Astrocyte of the hippocampus (primary cell): ENCODE data around the gene UNC5B.

Experiments used
- DNase-seq: peaks from one replicate; pipeline ENCODE4 v3.0.0; 2011; ENCODE audit warnings: low read depth, low spot score

Gene UNC5B

GRCh38 chr10:71343392-71343773 is 131.0 kb downstream of the UNC5B start:
- DNase-seq: no peak

DNA sequence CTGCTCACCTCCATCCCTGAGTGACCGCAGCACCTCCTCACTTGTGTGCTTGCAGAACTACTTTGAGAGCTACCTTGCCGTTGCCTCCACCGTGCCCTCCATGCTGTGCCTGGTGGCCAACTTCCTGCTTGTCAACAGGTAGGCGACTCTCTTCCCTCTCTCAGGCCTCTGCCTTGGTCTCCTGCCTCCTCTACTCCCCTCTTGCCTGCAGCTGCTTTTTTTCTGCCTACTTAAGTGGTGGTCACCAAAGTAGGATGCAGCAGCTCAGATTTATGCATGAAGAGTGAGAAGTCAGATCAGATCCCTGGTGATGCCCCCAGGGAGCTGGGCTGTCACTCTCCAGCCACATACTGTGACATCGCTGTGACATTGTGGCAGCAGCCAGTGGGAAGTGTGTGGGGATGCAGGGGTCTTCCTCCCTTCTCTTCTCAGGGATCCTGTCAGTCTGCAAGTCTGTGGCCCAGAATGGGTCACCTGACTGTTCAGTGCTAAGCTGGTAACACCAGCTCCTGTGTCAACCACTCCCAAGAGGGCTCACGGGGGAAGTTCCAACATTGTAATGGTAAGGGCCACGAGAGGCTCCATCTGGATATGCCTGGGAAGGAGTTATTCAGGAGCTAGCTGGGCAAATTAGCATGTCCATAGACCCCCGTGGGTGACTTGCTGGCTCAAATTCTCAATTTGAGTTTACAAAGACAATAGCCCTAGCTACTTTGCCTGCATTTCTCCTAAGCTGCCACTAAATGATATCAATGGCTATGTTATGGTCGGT is 132.0 kb downstream of the UNC5B start:
- no peak for DNase-seq

- no peak for DNase-seq
Observed at GRCh38 chr10:71344993-71345480, 132.7 kb downstream of the UNC5B start.

- DNase-seq: no peak
Observed at GRCh38 chr10:71345694-71346093, 133.3 kb downstream of the UNC5B start.

GRCh38 chr10:71346731-71347130 is 134.4 kb downstream of the UNC5B start:
- DNase-seq: no peak

GRCh38 chr10:71347587-71348395 is 135.4 kb downstream of the UNC5B start:
- DNase-seq: no peak

- DNase-seq: no peak
Observed at GRCh38 chr10:71348850-71349249, 136.5 kb downstream of the UNC5B start.

GRCh38 chr10:71349406-71349805 is 137.0 kb downstream of the UNC5B start:
- peak; percentile 74 for DNase-seq

- no peak for DNase-seq
Observed at GRCh38 chr10:71351087-71351486, 138.7 kb downstream of the UNC5B start.

DNA sequence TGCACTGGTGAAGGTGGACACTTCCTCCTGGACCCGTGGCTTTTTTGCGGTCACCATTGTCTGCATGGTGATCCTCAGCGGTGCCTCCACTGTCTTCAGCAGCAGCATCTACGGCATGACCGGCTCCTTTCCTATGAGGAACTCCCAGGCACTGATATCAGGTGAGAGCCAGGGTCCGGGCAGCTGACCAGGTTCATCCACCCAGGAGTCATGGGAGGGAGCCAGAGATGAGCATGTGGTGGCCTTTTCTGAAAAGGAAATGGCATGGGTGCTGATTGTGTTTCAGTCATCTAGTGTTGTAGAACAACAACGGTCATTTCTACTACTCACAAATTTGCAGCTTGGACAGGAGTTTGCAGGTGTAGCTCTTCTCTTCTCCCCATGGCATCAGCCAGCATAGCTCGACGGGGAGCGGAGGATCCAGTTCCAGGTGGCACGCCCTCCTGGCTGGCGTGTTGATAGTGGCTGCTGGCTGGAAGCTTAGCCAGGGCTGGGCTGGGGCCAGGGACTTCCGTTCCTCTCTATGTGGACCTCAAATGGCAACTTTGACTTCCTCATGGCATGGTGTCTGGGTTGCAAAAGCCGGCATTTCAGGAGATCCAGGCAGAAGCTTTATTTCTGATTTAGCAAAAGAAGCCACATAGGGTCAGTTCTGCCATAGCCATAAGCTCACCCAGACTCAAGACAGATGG is 139.4 kb downstream of the UNC5B start:
- DNase-seq: no peak
